ENCODE data around the gene ZNF829.

- peak; percentile 43 to 69 (median 56) for TF ChIP-seq CTCF (IDR thresholded peaks at IDR 0.05)
- peak in 1 of 3 donors; percentile 52 for TF ChIP-seq POLR2AphosphoS5 (IDR thresholded peaks at IDR 0.05)
- no peak for TF ChIP-seq POLR2A (IDR thresholded peaks at IDR 0.05)
Observed at GRCh38 chr19:36915992-36916830, at the start of gene ZNF829, which contains the start of gene ZNF568.
